GM23338 (cell line): ENCODE data around the gene EHF. TPM values are rescaled to one million over a fixed set of nuclear protein-coding genes. Genes with fewer than 3 reads are reported as not detected.

ENCODE experiments used
- ATAC-seq: fragments of 200-7000 bp; cut with Tn5 transposase; 3 replicates; pipeline ENCODE4 v1.9.1; 2020
- DNase-seq: peaks from one replicate; pipeline ENCODE4 v3.0.0-alpha.2; 2015; ENCODE audit warnings: low spot score
- H2AFZ ChIP-seq: fragments of 200-600 bp; sonication (generic); 2 replicates; pipeline ENCODE4 v1.8.0; 2016; ENCODE audit warnings: antibody characterized with exemption, mild to moderate bottlenecking, moderate library complexity
- H3F3A ChIP-seq: fragments of 200-600 bp; sonication (generic); replicated peaks from 2 replicates; pipeline ENCODE4 v1.8.0; 2017; ENCODE audit warnings: antibody characterized with exemption, mixed run types, low read depth
- H3K27ac ChIP-seq: fragments of 200-600 bp; sonication (generic); 2 replicates; pipeline ENCODE4 v1.6.1; 2016; ENCODE audit warnings: low read depth
- H3K27me3 ChIP-seq: fragments of 200-600 bp; sonication (generic); 2 replicates; pipeline ENCODE4 v1.8.0; 2016; ENCODE audit warnings: mild to moderate bottlenecking, mixed run types, moderate library complexity; ENCODE audit not compliant: insufficient read depth
- H3K36me3 ChIP-seq: fragments of 200-600 bp; sonication (generic); 2 replicates; pipeline ENCODE4 v1.8.0; 2016; ENCODE audit warnings: mild to moderate bottlenecking; ENCODE audit not compliant: insufficient read depth
- H3K4me1 ChIP-seq: fragments of 200-600 bp; sonication (generic); 2 replicates; pipeline ENCODE4 v1.8.0; 2016; ENCODE audit warnings: mild to moderate bottlenecking, moderate library complexity; ENCODE audit not compliant: insufficient read depth
- H3K4me2 ChIP-seq: fragments of 200-600 bp; sonication (generic); 2 replicates; pipeline ENCODE4 v1.7.1; 2017; ENCODE audit warnings: mixed run types
- H3K4me3 ChIP-seq: fragments of 200-600 bp; sonication (generic); 2 replicates; pipeline ENCODE4 v1.6.1; 2016; ENCODE audit warnings: mixed run types
- H3K79me2 ChIP-seq: fragments of 200-600 bp; sonication (generic); replicated peaks from 2 replicates; pipeline ENCODE4 v1.8.0; 2017; ENCODE audit warnings: mild to moderate bottlenecking; ENCODE audit not compliant: insufficient read depth
- H3K9me2 ChIP-seq: fragments of 200-600 bp; sonication (generic); 2 replicates; pipeline ENCODE4 v1.8.0; 2017; ENCODE audit not compliant: insufficient read depth
- H4K20me1 ChIP-seq: fragments of 200-600 bp; sonication (generic); replicated peaks from 2 replicates; pipeline ENCODE4 v1.8.0; 2017; ENCODE audit warnings: mild to moderate bottlenecking; ENCODE audit not compliant: insufficient read depth
- H3K27ac Mint-ChIP-seq: 2 replicates; pipeline ENCODE4 v1.8.0; 2020; ENCODE audit warnings: inconsistent platforms, mild to moderate bottlenecking, moderate library complexity, mixed read lengths
- H3K27me3 Mint-ChIP-seq: 3 replicates; pipeline ENCODE4 v1.8.0; 2022; ENCODE audit warnings: low read depth, mild to moderate bottlenecking, moderate library complexity, mixed read lengths, inconsistent platforms; ENCODE audit not compliant: insufficient read depth, poor library complexity
- H3K36me3 Mint-ChIP-seq: 3 replicates; pipeline ENCODE4 v1.8.0; 2021; ENCODE audit warnings: low read depth, mild to moderate bottlenecking, inconsistent platforms, moderate library complexity, mixed read lengths
- H3K4me1 Mint-ChIP-seq: 3 replicates; pipeline ENCODE4 v1.8.0; 2020; ENCODE audit warnings: mild to moderate bottlenecking, inconsistent platforms, mixed read lengths
- H3K4me3 Mint-ChIP-seq: 3 replicates; pipeline ENCODE4 v1.8.0; 2021; ENCODE audit warnings: moderate library complexity, mild to moderate bottlenecking, inconsistent platforms, mixed read lengths
- H3K9me3 Mint-ChIP-seq: 3 replicates; pipeline ENCODE4 v1.8.0; 2020; ENCODE audit warnings: moderate library complexity, mild to moderate bottlenecking, inconsistent platforms, mixed read lengths
- CREB1 ChIP-seq: fragments of 250-450 bp; sonication (Bioruptor Pico); IDR thresholded peaks from 2 replicates; pipeline ENCODE4 v1.5.0; 2020; ENCODE audit warnings: low read depth, mild to moderate bottlenecking, moderate library complexity
- CTCF ChIP-seq, 2 experiments: fragments of 200-600 bp in 1 of 2; sonication (generic) in 1 of 2; conservative IDR thresholded peaks; 2 replicates each; pipeline versions ENCODE4 v1.5.1 to v1.6.1; 2016 to 2017; ENCODE audit warnings: antibody characterized with exemption in 2 of 2, low read depth in 2 of 2, mild to moderate bottlenecking in 2 of 2, moderate library complexity in 1 of 2
- ETS1 ChIP-seq: IDR thresholded peaks from 2 replicates; pipeline ENCODE4 v1.6.1; 2016; ENCODE audit warnings: antibody characterized with exemption
- EZH2 ChIP-seq: fragments of 200-600 bp; sonication (generic); IDR thresholded peaks from one replicate; pipeline ENCODE4 v1.8.0; 2017; ENCODE audit warnings: antibody characterized with exemption, mild to moderate bottlenecking, low read depth; ENCODE audit not compliant: unreplicated experiment
- EZH2phosphoT487 ChIP-seq: fragments of 200-600 bp; sonication (generic); IDR thresholded peaks from one replicate; pipeline ENCODE4 v1.8.1; 2018; ENCODE audit warnings: antibody characterized with exemption; ENCODE audit not compliant: unreplicated experiment
- JUNB ChIP-seq: IDR thresholded peaks from one replicate; pipeline ENCODE4 v1.6.1; 2016; ENCODE audit warnings: antibody characterized with exemption; ENCODE audit not compliant: unreplicated experiment
- NANOG ChIP-seq: IDR thresholded peaks from 2 replicates; pipeline ENCODE4 v1.6.1; 2016; ENCODE audit warnings: antibody characterized with exemption, borderline replicate concordance
- POLR2AphosphoS5 ChIP-seq: IDR thresholded peaks from 2 replicates; pipeline ENCODE4 v1.6.1; 2016; ENCODE audit warnings: antibody characterized with exemption, low read depth
- REST ChIP-seq: IDR thresholded peaks from one replicate; pipeline ENCODE4 v1.6.1; 2018; ENCODE audit warnings: antibody characterized with exemption; ENCODE audit not compliant: unreplicated experiment
- STAT1 ChIP-seq: IDR thresholded peaks from one replicate; pipeline ENCODE4 v1.6.1; 2016; ENCODE audit warnings: antibody characterized with exemption; ENCODE audit not compliant: unreplicated experiment
- ZNF114 ChIP-seq: fragments of 250-450 bp; sonication (Bioruptor Pico); IDR thresholded peaks from 2 replicates; pipeline ENCODE4 v1.5.0; 2020; ENCODE audit warnings: mild to moderate bottlenecking, moderate library complexity
- ZNF331 ChIP-seq: fragments of 250-450 bp; sonication (Bioruptor Pico); IDR thresholded peaks from 2 replicates; pipeline ENCODE4 v1.5.0; 2020; ENCODE audit warnings: low read depth, mild to moderate bottlenecking, moderate library complexity
- ZNF462 ChIP-seq: fragments of 250-450 bp; sonication (Bioruptor Pico); IDR thresholded peaks from 2 replicates; pipeline ENCODE4 v1.5.0; 2020; ENCODE audit warnings: mild to moderate bottlenecking, moderate library complexity
- polyA plus RNA-seq: library from polyadenylated mRNA; unstranded; fragments of >200 nt; fragmentation: Nextera tagmentation; extraction: Ambion mirVana; gene quantifications from 2 replicates; pipeline ENCODE4 v1.2.1, GENCODE V29; 2016
- total RNA-seq: library from RNA; depleted of rRNA; stranded (reverse); fragments of >200 nt; shearing (Covaris generic); gene quantifications from 2 replicates; pipeline ENCODE4 v1.2.3, GENCODE V29; 2014

The EHF gene
- total and polyA plus RNA-seq, 2 experiments from 2014 or later: not detected

- no peaks in the 10 kb centered on the region for H3K36me3 Mint-ChIP-seq
- no peak overlapping the region for H3K4me3 ChIP-seq
- H3K4me2 ChIP-seq: no peak overlapping the region
- H3K36me3 ChIP-seq: no peaks in the 10 kb centered on the region
- no peak overlapping the region for H3K4me3 Mint-ChIP-seq
- no peaks in the 10 kb centered on the region for H4K20me1 ChIP-seq
- H2AFZ ChIP-seq: no peak overlapping the region
- H3K4me1 ChIP-seq: peaks cover 12% of the 10 kb centered on the region
- no peaks in the 10 kb centered on the region for H3K9me3 Mint-ChIP-seq
- no peak for TF ChIP-seq ZNF331 (CRISPR knock-in tag)
- TF ChIP-seq ZNF462 (CRISPR knock-in tag): no peak
- TF ChIP-seq EZH2phosphoT487: no peak
- TF ChIP-seq NANOG: no peak
- no peak for TF ChIP-seq STAT1
- no peak for TF ChIP-seq CTCF (conservative IDR thresholded peaks at IDR 0.05; ENCODE audit: low read depth in 2 of 2)
- no peak for TF ChIP-seq ETS1
- TF ChIP-seq EZH2: no peak
- TF ChIP-seq ZNF114 (CRISPR knock-in tag): no peak
- no peak for TF ChIP-seq POLR2AphosphoS5
- TF ChIP-seq REST: no peak
- no peak for TF ChIP-seq CREB1 (CRISPR knock-in tag)
- no peak for TF ChIP-seq JUNB
- peaks cover 3% of the 10 kb centered on the region for H3K27me3 Mint-ChIP-seq
- peak; percentile 67 for ATAC-seq
- no peak overlapping the region for H3K27ac ChIP-seq
- H3K27ac Mint-ChIP-seq: no peak overlapping the region; the same call in 1 of the 2 replicates
- H3F3A ChIP-seq: no peaks in the 10 kb centered on the region
- H3K27me3 ChIP-seq: no peaks in the 10 kb centered on the region
- H3K79me2 ChIP-seq: no peaks in the 10 kb centered on the region
- H3K9me2 ChIP-seq: peaks cover 9% of the 10 kb centered on the region; the same call in 1 of the 2 replicates
- peaks cover 13% of the 10 kb centered on the region for H3K4me1 Mint-ChIP-seq
- no peak for DNase-seq
Measured at GRCh38 chr11:34616086-34616485, 4.8 kb upstream of the EHF start.
